Endothelial cell of umbilical vein (primary cell): ENCODE data around the gene TAX1BP3. TPM values are rescaled to one million over a fixed set of nuclear protein-coding genes. Genes with fewer than 3 reads are reported as not detected.

Experiments used
- BruUV-seq: library from RNA; stranded (reverse); fragments of 400-500 nt; replicated peaks from 2 replicates; lab custom pipeline; 2021; lab: Mats Ljungman, UMichigan
- CTCF ChIA-PET: fragments of 300-600, 350-600 bp; sonication (Branson Sonifier 250); formaldehyde crosslinking; loops from one replicate; lab custom pipeline; 2021; ENCODE audit warnings: antibody characterized with exemption, inconsistent platforms; lab: Charles Lee
- POLR2A ChIA-PET: fragments of 300-600, 350-600 bp; sonication (Branson Sonifier 250); formaldehyde crosslinking; loops from one replicate; lab custom pipeline; 2021; ENCODE audit warnings: antibody characterized with exemption, inconsistent platforms; lab: Charles Lee
- DNase-seq: peaks from one replicate; pipeline ENCODE4 v3.0.0-alpha.2; 2011; ENCODE audit warnings: low read depth, low spot score
- FAIRE-seq: peaks from 2 replicates; lab custom pipeline; 2011; peaks lifted over from hg19 to GRCh38; lab: Jason Lieb, UNC
- H2AFZ ChIP-seq: 2 replicates; pipeline ENCODE4 v1.6.0; 2012; ENCODE audit warnings: low read depth, low read length, control low read depth, inconsistent platforms
- H3K27ac ChIP-seq: 2 replicates; pipeline ENCODE4 v1.5.1; 2011; ENCODE audit warnings: low read depth, mild to moderate bottlenecking, control low read depth, low read length, moderate library complexity; ENCODE audit not compliant: insufficient read depth
- H3K27me3 ChIP-seq, 2 experiments: 2 replicates each; pipeline versions ENCODE4 v1.6.0 to v1.6.1; 2011; ENCODE audit warnings: low read length in 2 of 2, mixed read lengths in 1 of 2; ENCODE audit not compliant: control insufficient read depth in 2 of 2, insufficient read depth in 2 of 2
- H3K36me3 ChIP-seq, 2 experiments: 2 replicates in 1 of 2; 3 replicates in 1 of 2; pipeline ENCODE4 v1.5.1; 2011; ENCODE audit warnings: low read length in 2 of 2, mild to moderate bottlenecking in 1 of 2, moderate library complexity in 1 of 2; ENCODE audit not compliant: control insufficient read depth in 2 of 2, insufficient read depth in 2 of 2; ENCODE audit errors: extremely low read depth in 1 of 2
- H3K4me1 ChIP-seq: 3 replicates; pipeline ENCODE4 v1.5.1; 2011; ENCODE audit warnings: mild to moderate bottlenecking, low read length; ENCODE audit not compliant: control insufficient read depth, insufficient read depth; ENCODE audit errors: extremely low read depth
- H3K4me2 ChIP-seq: 2 replicates; pipeline ENCODE4 v1.6.1; 2011; ENCODE audit warnings: low read length, control low read depth, mixed read lengths; ENCODE audit not compliant: insufficient read depth
- H3K4me3 ChIP-seq, 3 experiments: fragments of 200-600 bp in 1 of 3; sonication (generic), shearing (Covaris generic) in 1 of 3; replicated peaks in 1 of 3; 2 replicates each; pipeline ENCODE4 v1.5.1; 2011 to 2016; ENCODE audit warnings: control low read depth in 3 of 3, low read length in 3 of 3, mild to moderate bottlenecking in 2 of 3, inconsistent platforms in 1 of 3, low read depth in 1 of 3, moderate library complexity in 1 of 3; ENCODE audit not compliant: insufficient read depth in 1 of 3
- H3K79me2 ChIP-seq: 2 replicates; pipeline ENCODE4 v1.6.0; 2012; ENCODE audit warnings: low read length, inconsistent platforms; ENCODE audit not compliant: control insufficient read depth, insufficient read depth
- H3K9ac ChIP-seq: replicated peaks from 2 replicates; pipeline ENCODE3; 2011; ENCODE audit warnings: low read length, control low read depth; ENCODE audit not compliant: insufficient read depth; ENCODE audit errors: extremely low read depth
- H3K9me1 ChIP-seq: replicated peaks from 3 replicates; pipeline ENCODE4 v1.6.0; 2011; ENCODE audit warnings: mild to moderate bottlenecking, low read length; ENCODE audit not compliant: control insufficient read depth, insufficient read depth; ENCODE audit errors: extremely low read depth
- H3K9me3 ChIP-seq: replicated peaks from 2 replicates; pipeline ENCODE4 v1.5.1; 2012; ENCODE audit warnings: low read length, inconsistent platforms; ENCODE audit not compliant: control insufficient read depth, insufficient read depth
- H4K20me1 ChIP-seq: replicated peaks from 2 replicates; pipeline ENCODE3; 2011; ENCODE audit warnings: mild to moderate bottlenecking, low read length; ENCODE audit not compliant: control insufficient read depth, insufficient read depth; ENCODE audit errors: extremely low read depth
- CTCF ChIP-seq, 2 donors: IDR thresholded peaks; 1 replicate in 1 of 2; 2 replicates in 1 of 2; pipeline ENCODE4 v1.5.1; 2011; ENCODE audit warnings: low read length in 2 of 2, mild to moderate bottlenecking in 2 of 2, moderate library complexity in 2 of 2, control low read depth in 1 of 2, inconsistent platforms in 1 of 2, low read depth in 1 of 2; ENCODE audit not compliant: insufficient read depth in 1 of 2; ENCODE audit errors: extremely low read depth in 1 of 2
- EZH2 ChIP-seq: IDR thresholded peaks from 2 replicates; pipeline ENCODE4 v1.6.1; 2012; ENCODE audit warnings: borderline replicate concordance, low read depth, mild to moderate bottlenecking, moderate library complexity, low read length, inconsistent platforms; ENCODE audit not compliant: severe bottlenecking
- FOS ChIP-seq: IDR thresholded peaks from 2 replicates; pipeline ENCODE4 v1.6.1; 2011; ENCODE audit warnings: mild to moderate bottlenecking, low read length, moderate library complexity, borderline replicate concordance; ENCODE audit not compliant: insufficient read depth
- GATA2 ChIP-seq: IDR thresholded peaks from 2 replicates; pipeline ENCODE4 v1.7.0; 2011; ENCODE audit warnings: low read depth, mild to moderate bottlenecking, moderate library complexity, mixed read lengths, low read length; ENCODE audit not compliant: insufficient read length, insufficient read depth
- JUN ChIP-seq: IDR thresholded peaks from 2 replicates; pipeline ENCODE4 v1.6.1; 2011; ENCODE audit warnings: borderline replicate concordance, low read depth; ENCODE audit not compliant: insufficient read length, insufficient read depth
- MAX ChIP-seq: IDR thresholded peaks from 2 replicates; pipeline ENCODE4 v1.6.1; 2011; ENCODE audit not compliant: insufficient read depth, insufficient read length
- MYC ChIP-seq: IDR thresholded peaks from one replicate; pipeline ENCODE4 v1.6.1; 2011; ENCODE audit warnings: mild to moderate bottlenecking, low read depth, low read length
- POLR2A ChIP-seq: IDR thresholded peaks from 2 replicates; pipeline ENCODE4 v1.6.1; 2012; ENCODE audit warnings: low read depth, mild to moderate bottlenecking, control low read depth, low read length
- POLR2AphosphoS5 ChIP-seq: IDR thresholded peaks from 2 replicates; pipeline ENCODE4 v1.6.1; 2012; ENCODE audit warnings: low read depth, mild to moderate bottlenecking, control low read depth, low read length, moderate library complexity; ENCODE audit not compliant: insufficient read depth
- dilution Hi-C: fragments of 300-500 bp; cut with MboI; formaldehyde crosslinking; loops from one replicate; pipeline ENCODE4 v1.15.0; 2019; ENCODE audit warnings: low sequenced_read_pairs; ENCODE audit not compliant: extremely low pct_ligation_motif_present
- intact Hi-C: fragments of 100-400 bp; cut with micrococcal nuclease; formaldehyde crosslinking; loops from one replicate; pipeline ENCODE4 v1.10.0; 2022
- polyA plus RNA-seq, 4 experiments: library from polyadenylated mRNA; depleted of rRNA in 3 of 4; stranded (reverse) in 3 of 4; unstranded in 1 of 4; fragments of >200 nt; gene quantifications; 2 replicates each; pipeline versions ENCODE4 v1.2.1 to v1.2.3, GENCODE V29; 2011 to 2012; ENCODE audit warnings: missing spikeins in 1 of 4
- total RNA-seq: library from RNA; stranded (reverse); gene quantifications from 2 replicates; pipeline ENCODE4 v1.2.3, GENCODE V29; 2021

The TAX1BP3 gene
- total and polyA plus RNA-seq, 2 donors (not counting 3 experiments of a cell fraction or from before 2014, with no cell fraction given), result 254 to 315 TPM

- CTCF ChIA-PET, result interaction anchor here (0.7 to 2.0 kb wide), 9 partner anchors 12 to 60 kb away, joined by 3 to 7 read pairs (median 5); partner anchors contain the start of genes CTNS, HASPIN and SHPK
- no peaks in the 10 kb centered on the region for H4K20me1 ChIP-seq
- no peaks in the 10 kb centered on the region for H3K79me2 ChIP-seq
- peaks cover 21 to 22% of the 10 kb centered on the region in 2 experiments for H3K27me3 ChIP-seq
- peak within 1 kb of the TSS; percentile 87 for H2AFZ ChIP-seq
- no peak within 1 kb of the TSS for H3K9ac ChIP-seq
- DNase-seq, result peak; percentile 30
- FAIRE-seq, result no peak
- H3K4me2 ChIP-seq, result peak within 1 kb of the TSS; percentile 61
- dilution Hi-C loops (no loop called here), intact Hi-C loops (no loop called here)
- H3K4me3 ChIP-seq, result peak within 1 kb of the TSS in 2 of 3 experiments; percentile 22 to 40
- no peak for TF ChIP-seq FOS
- peak; percentile 65 for TF ChIP-seq EZH2
- no peaks in the 10 kb centered on the region for H3K36me3 ChIP-seq
- POLR2A ChIA-PET, result no interaction called here
- no peaks in the 10 kb centered on the region for H3K9me1 ChIP-seq
- H3K9me3 ChIP-seq, result no peaks in the 10 kb centered on the region
- BruUV-seq, result no TSS peak
- peaks cover 5% of the 10 kb centered on the region for H3K4me1 ChIP-seq
- no peak within 1 kb of the TSS for H3K27ac ChIP-seq
Observed at GRCh38 chr17:3695723-3696411, 27.5 kb upstream of the TAX1BP3 start, which contains the start of gene P2RX5. Gene P2RX5 (minus strand): TSS chr17:3696155. CDS start chr17:3696005, 150 bp downstream.

GRCh38 chr17:3695129-3695722 lies 26.8 kb upstream of the TAX1BP3 start:
- ChIA-PET POLR2A (no interaction called here), CTCF (interaction anchor here (0.8 to 2.0 kb wide), 7 partner anchors 11 to 59 kb away, joined by 3 to 7 read pairs (median 5); partner anchors contain the start of genes CTNS, HASPIN and SHPK)
- no peak for TF ChIP-seq EZH2
- no peak for TF ChIP-seq POLR2A
- TF ChIP-seq GATA2, result no peak
- no peak for TF ChIP-seq FOS
- no peak for TF ChIP-seq JUN
- no peak for TF ChIP-seq POLR2AphosphoS5
- TF ChIP-seq MAX, result no peak
- TF ChIP-seq CTCF (IDR thresholded peaks at IDR 0.05; ENCODE audit: extremely low read depth in 1 of 2, insufficient read depth in 1 of 2, low read depth in 1 of 2, low read length in 2 of 2), result no peak
- TF ChIP-seq MYC, result no peak
- H2AFZ ChIP-seq, result no peak overlapping the region
- no TSS peak for BruUV-seq
- no peak overlapping the region for H3K4me3 ChIP-seq
- H3K9me1 ChIP-seq, result no peaks in the 10 kb centered on the region
- no peaks in the 10 kb centered on the region for H4K20me1 ChIP-seq
- H3K9me3 ChIP-seq, result no peaks in the 10 kb centered on the region
- peak overlapping the region; percentile 61 for H3K4me2 ChIP-seq
- H3K36me3 ChIP-seq, result no peaks in the 10 kb centered on the region
- H3K4me1 ChIP-seq, result peaks cover 5% of the 10 kb centered on the region
- no peaks in the 10 kb centered on the region for H3K79me2 ChIP-seq
- H3K27ac ChIP-seq, result no peak overlapping the region
- H3K27me3 ChIP-seq, result peaks cover 21 to 22% of the 10 kb centered on the region in 2 experiments
- no peak for DNase-seq
- dilution Hi-C loops, result no loop called here
- intact Hi-C loops, result no loop called here
- no peak for FAIRE-seq
- H3K9ac ChIP-seq, result no peak overlapping the region
